Activated CD4-positive, alpha-beta T cell treated with anti-CD3 and anti-CD28 coated beads for 48 hours (primary cell): Measurements from ENCODE around the gene TINAGL1.
A peak's percentile ranks its signal among the peaks of the same experiment; 100 is the strongest.

Experiments
- DNase-seq: peaks from one replicate; pipeline ENCODE4 v3.0.0-alpha.2; 2020

Gene TINAGL1

DNA sequence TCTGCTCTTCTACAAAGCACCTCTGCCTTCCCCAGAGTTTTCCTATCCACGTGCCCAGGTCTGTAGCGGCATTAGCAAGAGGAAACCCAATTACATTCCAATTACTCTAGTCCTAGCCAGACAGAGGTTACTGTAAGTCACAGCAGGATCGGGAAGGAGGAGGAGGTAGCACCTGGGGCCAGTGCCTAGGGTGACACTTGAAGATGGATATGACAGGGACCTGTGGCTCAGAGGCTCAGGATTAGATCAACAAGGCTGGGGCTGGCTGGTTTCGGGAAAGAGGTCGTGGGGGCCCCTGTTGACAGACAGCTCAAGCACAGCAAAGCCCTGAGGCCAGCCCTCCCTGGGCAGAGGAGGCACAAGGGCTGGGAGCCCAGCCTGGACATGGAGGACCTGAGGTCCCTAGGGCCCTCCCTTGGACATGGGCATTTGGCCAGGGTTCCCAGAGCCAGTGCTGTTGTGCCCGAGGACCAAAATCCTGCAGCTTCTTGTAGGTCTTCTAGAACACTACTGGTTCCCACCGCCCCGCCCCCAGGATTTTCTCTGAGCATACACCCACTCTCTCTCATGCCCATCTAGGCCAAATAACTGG lies 38.2 kb downstream of the TINAGL1 start:
- DNase-seq, result no peak

GRCh38 chr1:31615414-31615813 lies 39.1 kb downstream of the TINAGL1 start:
- DNase-seq, result no peak

DNA sequence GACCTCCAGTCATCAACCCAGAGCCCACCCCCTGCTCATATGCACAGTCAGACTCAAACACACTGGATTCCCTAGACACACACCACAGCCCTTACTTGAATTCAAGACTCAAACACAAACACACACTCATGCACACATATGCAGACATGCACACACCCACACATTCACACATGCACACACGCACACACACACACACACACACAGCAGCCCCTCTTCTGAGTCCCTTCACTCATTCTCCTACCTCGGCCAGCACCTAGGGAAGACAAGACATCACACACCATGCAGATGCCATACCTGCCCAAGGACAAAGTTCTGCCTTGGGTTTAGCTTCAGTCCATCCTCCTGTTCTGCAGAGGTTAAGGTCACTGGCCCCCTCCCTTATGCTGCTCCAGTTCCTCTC lies 39.6 kb downstream of the TINAGL1 start:
- DNase-seq, result no peak

GRCh38 chr1:31617218-31617915 lies 41.1 kb downstream of the TINAGL1 start, which contains the start of gene HCRTR1:
HCRTR1 (plus strand) TSS chr1:31617689; CDS start chr1:31619193, 1,504 bp downstream.
- DNase-seq, result no peak

DNA sequence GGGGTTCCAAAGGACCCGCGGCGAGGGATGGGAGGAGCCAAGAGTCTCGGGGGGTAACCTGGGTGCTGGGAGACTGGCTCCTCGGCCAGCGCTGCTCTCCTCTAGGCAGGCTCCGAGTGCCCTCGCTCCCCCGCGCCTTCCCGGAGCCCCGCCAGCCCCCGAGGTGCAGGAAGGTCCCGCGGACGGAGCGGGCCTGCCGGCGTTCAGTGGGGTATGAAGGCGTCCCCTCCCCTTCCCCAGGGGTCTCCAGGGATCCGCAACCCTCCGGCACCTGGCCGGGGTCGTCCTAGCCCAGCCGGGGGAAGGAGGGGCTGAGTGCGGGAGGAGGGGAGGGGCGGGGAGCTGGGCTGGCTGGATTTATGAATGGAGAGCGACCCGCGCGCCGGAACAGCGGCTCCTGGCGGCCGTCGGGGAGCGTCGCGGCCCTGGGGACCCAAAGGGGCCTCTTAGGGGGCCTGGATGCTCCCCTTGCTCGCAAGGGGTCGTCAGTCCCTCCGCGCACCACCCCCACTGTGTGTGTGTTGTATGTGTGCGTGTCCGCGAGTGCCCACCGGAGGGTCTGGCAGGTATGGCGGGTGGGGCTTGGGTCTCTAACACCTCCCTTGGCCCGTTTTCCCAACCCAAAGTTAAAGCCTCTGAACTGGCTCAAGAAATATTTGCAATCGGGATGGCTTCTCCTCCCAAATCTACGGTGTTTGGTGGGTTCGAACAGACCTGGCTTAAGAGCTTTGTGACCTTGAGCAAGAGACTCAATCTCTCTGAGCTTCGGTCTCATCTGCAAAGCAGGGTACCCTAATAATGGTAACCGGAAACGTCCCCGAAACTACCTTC lies 41.8 kb downstream of the TINAGL1 start:
- DNase-seq, result peak; percentile 64

GRCh38 chr1:31618916-31619846 lies 42.9 kb downstream of the TINAGL1 start:
- DNase-seq, result no peak

DNA sequence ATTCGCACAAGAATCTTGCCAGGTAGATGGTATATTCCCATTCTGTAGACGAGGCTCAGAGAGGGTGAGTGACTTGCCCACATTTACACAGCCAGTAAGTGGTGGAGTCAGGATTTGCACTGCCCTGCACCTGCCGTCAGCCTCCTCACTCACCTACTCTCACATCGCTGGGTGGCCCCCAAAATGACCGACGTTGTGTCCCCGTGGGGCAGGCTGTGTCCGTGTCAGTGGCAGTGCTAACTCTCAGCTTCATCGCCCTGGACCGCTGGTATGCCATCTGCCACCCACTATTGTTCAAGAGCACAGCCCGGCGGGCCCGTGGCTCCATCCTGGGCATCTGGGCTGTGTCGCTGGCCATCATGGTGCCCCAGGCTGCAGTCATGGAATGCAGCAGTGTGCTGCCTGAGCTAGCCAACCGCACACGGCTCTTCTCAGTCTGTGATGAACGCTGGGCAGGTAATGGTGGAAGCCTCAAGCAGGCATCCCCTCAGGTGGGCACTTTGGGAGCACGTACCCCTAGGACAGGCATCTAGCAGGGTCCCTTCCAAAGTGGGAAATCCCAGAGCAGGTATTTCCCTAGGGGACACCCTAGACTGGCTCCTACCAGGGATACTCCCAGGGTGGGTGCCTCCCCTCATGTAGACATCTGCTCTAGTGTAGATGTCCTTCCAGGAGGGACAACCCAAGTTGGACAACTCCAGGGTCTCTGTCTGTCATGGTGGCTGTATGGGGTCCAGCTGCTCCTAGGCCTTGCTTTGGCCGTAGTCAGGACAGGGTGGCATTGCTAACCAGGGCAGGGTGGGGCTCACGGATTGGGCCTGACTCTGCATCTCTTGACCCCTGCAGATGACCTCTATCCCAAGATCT lies 44.5 kb downstream of the TINAGL1 start:
- DNase-seq, result no peak

DNA sequence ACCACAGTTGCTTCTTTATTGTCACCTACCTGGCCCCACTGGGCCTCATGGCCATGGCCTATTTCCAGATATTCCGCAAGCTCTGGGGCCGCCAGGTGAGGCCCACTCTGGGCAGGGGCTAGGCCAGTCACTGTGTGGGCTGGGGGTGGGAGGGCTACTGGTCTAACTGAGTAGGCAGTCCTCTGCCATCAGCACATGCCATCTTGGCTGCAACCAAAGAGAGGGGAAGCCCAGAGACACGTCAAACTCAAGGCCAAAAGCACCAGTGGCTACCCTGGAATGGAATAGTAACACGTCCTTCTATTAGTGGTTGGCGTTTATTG lies 45.1 kb downstream of the TINAGL1 start:
- DNase-seq, result no peak

- no peak for DNase-seq
Observed at GRCh38 chr1:31621847-31622730, 45.8 kb downstream of the TINAGL1 start.

GRCh38 chr1:31623365-31623764 lies 47.0 kb downstream of the TINAGL1 start:
- DNase-seq, result no peak

- no peak for DNase-seq
Observed at GRCh38 chr1:31624309-31624708, 48.0 kb downstream of the TINAGL1 start.

DNA sequence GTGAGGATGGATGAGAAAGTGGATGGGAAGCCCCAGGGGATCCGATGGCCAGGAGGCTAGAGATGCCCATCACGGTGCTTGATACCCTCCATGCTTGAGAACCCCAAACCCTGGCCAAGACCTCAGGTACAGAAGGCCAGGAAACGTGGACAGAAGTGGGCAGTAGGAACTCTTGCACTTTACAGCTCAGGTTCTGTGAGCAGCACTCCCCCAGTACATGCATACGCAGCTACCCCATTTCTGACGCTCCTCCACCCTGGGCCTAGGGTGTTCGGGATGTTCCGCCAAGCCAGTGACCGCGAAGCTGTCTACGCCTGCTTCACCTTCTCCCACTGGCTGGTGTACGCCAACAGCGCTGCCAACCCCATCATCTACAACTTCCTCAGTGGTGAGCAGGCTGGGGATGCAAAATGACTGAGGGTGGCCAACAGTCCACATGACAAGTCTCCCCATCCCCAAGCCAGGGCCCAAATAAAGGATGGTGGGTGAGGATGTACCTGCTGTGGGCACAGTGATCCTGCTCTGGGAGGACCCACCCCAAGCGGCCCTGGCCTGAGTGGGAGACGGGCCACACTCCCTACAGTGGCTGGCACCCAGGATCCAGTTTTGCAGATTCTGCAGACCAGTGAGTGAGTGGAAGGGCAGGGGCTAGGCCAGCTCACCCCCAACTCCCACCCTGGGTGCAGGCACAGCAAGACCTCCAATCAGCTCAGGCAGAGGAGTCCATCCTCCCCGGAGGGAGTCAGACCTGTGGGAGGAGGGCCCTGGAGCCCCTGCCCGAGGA lies 48.6 kb downstream of the TINAGL1 start:
- no peak for DNase-seq

DNA sequence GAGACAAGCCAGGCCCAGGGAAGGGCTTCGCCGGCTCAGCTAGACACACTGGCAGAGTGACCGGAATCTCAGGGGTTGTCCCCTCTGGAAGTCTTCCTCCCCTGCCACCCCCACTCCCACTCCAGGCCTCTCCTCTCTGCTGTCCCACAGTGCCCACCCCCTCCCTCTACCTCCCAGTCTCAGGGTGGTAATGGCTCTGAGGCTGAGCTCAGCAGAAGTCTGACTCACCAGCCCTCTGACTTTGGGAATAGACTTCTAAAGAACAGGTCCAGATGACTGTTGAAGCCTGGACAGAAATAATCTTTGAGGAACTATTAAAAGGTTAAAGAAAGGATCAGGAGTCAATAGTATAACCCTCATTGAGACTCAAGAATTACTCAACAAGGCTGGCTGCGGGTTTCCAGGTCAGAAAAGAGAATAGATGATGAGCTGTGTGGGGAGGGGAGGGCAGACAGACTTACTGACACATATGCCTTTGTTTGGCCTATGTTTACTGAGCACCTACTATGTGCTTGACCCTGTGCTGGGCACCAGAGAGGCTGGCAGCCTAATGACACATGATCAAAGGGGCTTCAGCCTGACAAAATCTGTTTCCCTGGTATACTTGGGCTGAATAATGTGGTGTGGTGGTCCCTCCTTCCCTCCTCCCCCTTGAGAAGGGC lies 49.4 kb downstream of the TINAGL1 start:
- DNase-seq, result no peak

GRCh38 chr1:31626223-31627207 lies 50.2 kb downstream of the TINAGL1 start:
- no peak for DNase-seq

DNA sequence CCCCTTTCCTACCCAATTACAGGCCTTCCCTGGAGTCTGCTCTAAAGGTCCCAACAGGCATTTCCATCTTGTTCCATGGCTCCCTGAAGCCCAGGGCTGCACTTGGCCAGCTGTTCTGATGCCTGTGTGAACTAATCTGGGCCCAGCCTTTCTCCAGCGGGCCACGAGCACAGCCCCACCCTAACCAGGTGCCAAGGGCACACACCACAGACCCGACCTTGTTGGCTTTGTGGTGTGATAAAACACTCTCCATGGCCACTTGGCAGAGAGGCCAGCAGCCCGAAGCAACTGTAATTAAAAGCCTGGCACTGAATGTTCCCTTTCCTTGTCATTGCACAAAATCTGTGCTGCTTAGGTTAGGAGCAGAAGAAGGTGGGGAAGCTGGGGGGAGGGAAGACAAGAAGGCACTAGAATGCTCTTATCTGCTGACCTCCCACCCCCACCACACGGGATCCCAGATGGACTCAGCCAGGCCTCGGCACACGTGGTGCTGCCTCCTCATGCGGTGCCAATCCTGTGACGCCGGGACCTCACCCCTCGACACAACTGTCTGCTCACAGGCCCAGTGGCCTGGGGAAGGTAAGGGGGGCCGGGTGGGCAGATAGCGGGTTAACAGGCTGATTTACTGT lies 51.1 kb downstream of the TINAGL1 start:
- no peak for DNase-seq

DNA sequence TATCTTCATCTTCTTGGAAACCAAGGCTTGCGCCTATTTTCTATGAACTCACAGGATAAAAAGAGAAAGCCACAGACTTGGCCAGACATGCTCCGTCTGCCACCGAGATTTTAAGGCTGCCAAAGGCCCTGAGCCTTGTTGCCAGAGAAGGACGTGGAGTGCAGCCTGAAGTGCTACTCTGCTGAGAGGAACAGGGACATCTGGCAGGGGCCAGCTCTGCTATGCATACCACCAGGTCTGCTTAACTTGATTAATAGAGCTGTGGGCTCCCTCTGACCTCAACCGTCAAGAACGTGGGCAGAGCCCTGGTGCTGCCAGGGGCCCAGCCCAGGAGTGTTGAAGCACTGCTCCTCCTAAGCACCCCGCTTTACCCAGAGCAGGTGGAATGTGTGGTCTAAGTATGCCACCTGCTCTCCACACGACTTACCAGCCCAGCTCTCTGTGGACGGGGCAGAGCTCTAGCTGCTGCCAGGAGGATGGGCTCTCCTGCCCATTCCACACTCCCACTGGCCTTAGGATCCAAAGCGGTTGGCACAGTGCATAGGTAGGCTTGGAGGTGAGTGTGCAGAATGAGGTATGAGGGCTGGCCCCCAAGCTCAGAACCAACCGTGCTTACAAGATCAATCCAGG lies 51.7 kb downstream of the TINAGL1 start:
- no peak for DNase-seq

DNA sequence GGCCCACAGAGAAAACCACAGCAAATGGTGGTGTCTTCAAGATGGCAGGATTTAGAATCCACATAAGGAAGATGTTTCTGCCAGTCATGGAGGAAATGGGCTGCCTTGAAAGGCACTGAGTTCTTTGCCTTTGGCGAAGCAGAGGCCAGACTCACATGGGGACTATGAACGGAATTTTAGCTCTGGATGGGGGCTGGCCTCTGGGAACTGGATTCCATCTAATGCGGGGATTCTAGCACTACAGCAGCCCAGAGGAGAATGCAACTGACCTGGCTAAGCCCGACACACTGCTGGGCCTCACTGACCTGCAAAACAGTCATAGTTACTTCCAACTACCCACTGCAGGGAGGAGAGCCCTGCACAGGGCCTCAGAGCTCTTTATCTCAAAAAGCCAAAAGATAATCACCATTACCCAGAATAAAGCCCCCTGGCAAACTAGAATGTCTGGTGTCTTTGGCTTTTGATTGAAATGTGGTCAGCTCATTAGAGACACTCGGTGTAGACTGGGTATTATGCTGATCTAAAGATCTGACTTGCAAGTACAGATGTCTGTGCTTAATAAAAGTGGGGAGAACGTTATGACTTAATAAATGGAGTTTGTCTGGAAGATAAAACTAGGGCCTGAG lies 52.7 kb downstream of the TINAGL1 start:
- DNase-seq, result no peak
